Measurements from ENCODE around the gene NAP1L4.

Gene NAP1L4

DNA sequence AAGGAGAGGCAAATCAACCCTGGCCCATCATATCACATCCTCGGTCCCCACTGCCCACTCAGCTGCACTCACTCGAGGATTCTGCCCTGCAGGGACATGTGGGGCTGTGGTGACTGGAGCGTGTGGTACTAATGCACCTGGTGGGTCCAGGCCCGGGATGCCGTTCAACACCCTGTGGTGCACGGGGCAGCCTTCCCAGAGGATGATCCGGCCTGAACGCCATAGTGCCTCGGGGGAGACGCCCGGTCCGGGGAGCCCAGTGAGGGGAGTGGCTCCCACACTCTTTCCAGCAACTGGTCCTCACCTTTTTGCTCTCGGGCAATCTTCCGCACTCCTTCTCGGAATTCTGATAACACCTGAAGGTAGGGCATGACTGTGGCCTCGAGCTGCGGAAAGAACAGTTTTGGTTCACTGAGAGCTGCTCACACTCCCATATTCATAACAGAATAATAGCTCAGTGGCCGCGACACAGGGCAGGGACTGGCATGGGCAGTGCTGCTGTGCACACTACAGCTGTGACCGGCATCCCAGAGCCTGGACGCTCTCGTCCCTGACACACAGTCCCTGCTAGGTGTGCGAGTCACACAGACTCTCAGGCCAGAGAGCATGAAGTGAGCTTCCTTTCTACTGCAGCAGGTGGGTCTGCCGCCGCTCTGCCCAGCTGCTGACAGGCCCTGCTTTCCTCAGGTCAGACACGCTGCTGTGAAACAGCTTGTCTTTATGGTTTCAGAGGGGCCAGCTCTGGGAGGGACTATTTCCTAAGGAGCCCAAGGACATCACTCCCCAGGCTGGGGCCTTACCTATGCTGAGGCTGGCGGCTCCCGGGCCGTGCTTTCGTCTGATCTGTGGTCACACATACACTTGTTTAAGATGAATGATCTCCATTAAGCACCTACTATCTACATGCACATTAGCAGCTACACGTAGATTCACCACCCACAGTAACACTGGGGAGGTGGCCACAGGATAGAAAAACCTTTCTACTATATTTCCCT lies 20.1 kb upstream of the NAP1L4 start:
- Histone ChIP-seq H3K4me1 (ENCODE audit: control insufficient read depth in 5 of 5, insufficient read depth in 5 of 5, low read length in 5 of 5) (peaks cover 0 to 29% (median 18%) of the 10 kb centered on the region in 5 donors), H3K4me3 (ENCODE audit: low read depth in 1 of 5, low read length in 5 of 5) (no peak overlapping the region), H3K27ac (ENCODE audit: low read depth, low read length) (no peak overlapping the region), H3K9ac (ENCODE audit: low read length in 5 of 5) (no peak overlapping the region), H3K27me3 (ENCODE audit: control insufficient read depth in 5 of 5, insufficient read depth in 4 of 5, low read length in 5 of 5) (no peaks in the 10 kb centered on the region), H3K36me3 (ENCODE audit: control insufficient read depth in 5 of 5, insufficient read depth in 5 of 5, low read length in 5 of 5) (peaks cover 0 to 94% (median 85%) of the 10 kb centered on the region in 5 donors), H3K9me3 (ENCODE audit: control insufficient read depth in 5 of 5, low read length in 5 of 5) (no peaks in the 10 kb centered on the region)

DNA sequence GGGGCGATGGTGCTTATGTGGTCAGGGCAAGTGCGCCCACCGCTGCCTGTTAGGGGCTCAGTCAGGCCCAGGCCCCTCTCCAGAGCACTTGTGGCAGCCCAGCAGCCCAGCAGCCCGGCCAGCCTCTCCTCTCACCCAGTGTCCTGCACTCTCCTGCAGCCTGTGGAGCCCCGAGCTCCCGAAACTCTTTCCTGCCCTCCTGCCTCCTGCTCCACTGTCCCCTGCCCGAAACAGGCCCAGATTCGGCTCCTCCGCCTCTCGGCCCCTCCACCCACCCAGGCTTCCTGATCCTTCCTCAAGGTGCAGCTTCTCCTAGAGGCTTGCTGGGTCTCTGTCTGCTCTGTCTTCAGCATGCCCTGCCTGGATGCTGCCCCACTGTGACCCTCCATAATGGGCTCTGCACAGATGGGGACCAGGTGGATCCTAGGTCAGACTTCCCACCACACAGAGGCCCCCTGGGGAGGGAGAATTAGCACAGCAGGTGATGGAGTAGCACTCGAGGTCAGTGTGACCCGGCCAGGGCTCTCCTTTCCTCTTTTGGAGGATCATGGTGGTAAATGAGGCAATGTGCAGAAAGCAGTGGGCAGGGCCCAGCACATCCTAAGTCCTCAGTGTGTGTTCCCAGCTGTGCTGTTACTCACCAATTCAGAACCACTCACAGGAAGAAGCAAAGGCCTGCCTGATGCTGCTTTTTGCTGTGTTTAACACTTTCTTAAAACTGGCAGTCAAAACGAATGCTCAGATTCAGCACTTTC lies 18.6 kb upstream of the NAP1L4 start:
- no peaks in the 10 kb centered on the region for H3K27me3 ChIP-seq (ENCODE audit: control insufficient read depth in 5 of 5, insufficient read depth in 4 of 5, low read length in 5 of 5)
- no peak overlapping the region for H3K27ac ChIP-seq (ENCODE audit: low read depth, low read length)
- peaks cover 0 to 25% (median 15%) of the 10 kb centered on the region in 5 donors for H3K4me1 ChIP-seq (ENCODE audit: control insufficient read depth in 5 of 5, insufficient read depth in 5 of 5, low read length in 5 of 5)
- no peak overlapping the region for H3K4me3 ChIP-seq (ENCODE audit: low read depth in 1 of 5, low read length in 5 of 5)
- H3K9ac ChIP-seq (ENCODE audit: low read length in 5 of 5) = no peak overlapping the region
- H3K9me3 ChIP-seq (ENCODE audit: control insufficient read depth in 5 of 5, low read length in 5 of 5) = no peaks in the 10 kb centered on the region
- H3K36me3 ChIP-seq (ENCODE audit: control insufficient read depth in 5 of 5, insufficient read depth in 5 of 5, low read length in 5 of 5) = peaks cover 0 to 94% (median 86%) of the 10 kb centered on the region in 5 donors

DNA sequence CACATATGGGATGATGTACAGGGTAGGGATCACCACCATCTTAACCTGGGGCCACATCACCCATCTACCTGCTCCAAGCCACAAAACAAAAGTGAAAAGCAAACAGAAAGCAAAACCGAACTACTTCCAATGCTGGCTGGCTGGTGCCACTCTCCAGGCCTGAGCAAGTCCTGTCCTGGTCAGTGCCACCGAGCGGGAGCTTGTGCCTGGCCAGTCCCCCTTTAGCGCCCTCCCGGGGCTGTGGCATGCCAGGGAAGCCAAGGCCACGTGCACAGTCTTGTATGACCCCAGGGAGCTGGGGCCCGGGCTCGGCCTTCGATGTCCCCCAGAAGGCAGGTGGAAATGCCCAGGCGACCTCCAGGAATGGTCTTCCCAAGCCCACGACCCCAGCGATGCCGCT lies 17.9 kb upstream of the NAP1L4 start:
- no peak overlapping the region for H3K4me3 ChIP-seq (ENCODE audit: low read depth in 1 of 5, low read length in 5 of 5)
- no peak overlapping the region for H3K9ac ChIP-seq (ENCODE audit: low read length in 5 of 5)
- H3K9me3 ChIP-seq (ENCODE audit: control insufficient read depth in 5 of 5, low read length in 5 of 5) = no peaks in the 10 kb centered on the region
- H3K4me1 ChIP-seq (ENCODE audit: control insufficient read depth in 5 of 5, insufficient read depth in 5 of 5, low read length in 5 of 5) = peaks cover 0 to 18% (median 11%) of the 10 kb centered on the region in 5 donors
- H3K27ac ChIP-seq (ENCODE audit: low read depth, low read length) = no peak overlapping the region
- no peaks in the 10 kb centered on the region for H3K27me3 ChIP-seq (ENCODE audit: control insufficient read depth in 5 of 5, insufficient read depth in 4 of 5, low read length in 5 of 5)
- H3K36me3 ChIP-seq (ENCODE audit: control insufficient read depth in 5 of 5, insufficient read depth in 5 of 5, low read length in 5 of 5) = peaks cover 0 to 94% (median 85%) of the 10 kb centered on the region in 5 donors

DNA sequence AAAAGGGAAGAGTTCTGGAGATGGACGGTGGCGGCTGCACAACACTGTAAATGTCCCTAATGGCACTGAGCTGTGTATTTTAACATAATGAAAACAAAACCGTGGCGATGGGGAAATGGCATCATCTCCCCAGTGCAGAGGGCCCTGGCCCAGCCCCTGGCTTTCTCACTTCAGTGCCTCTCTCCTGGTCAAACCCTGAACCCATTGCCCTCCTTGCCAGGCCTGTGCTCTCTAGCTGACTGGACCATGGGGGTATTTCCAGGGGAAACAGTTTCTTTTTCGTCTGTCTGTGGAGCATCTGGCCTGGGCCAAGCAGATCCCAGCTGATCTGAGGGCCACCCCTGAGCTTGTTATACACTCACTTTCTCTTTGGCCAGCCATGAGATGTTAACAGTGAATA lies 17.4 kb upstream of the NAP1L4 start:
- no peaks in the 10 kb centered on the region for H3K9me3 ChIP-seq (ENCODE audit: control insufficient read depth in 5 of 5, low read length in 5 of 5)
- no peak overlapping the region for H3K27ac ChIP-seq (ENCODE audit: low read depth, low read length)
- H3K4me3 ChIP-seq (ENCODE audit: low read depth in 1 of 5, low read length in 5 of 5) = no peak overlapping the region
- no peaks in the 10 kb centered on the region for H3K27me3 ChIP-seq (ENCODE audit: control insufficient read depth in 5 of 5, insufficient read depth in 4 of 5, low read length in 5 of 5)
- H3K9ac ChIP-seq (ENCODE audit: low read length in 5 of 5) = no peak overlapping the region
- peaks cover 0 to 13% (median 8%) of the 10 kb centered on the region in 5 donors for H3K4me1 ChIP-seq (ENCODE audit: control insufficient read depth in 5 of 5, insufficient read depth in 5 of 5, low read length in 5 of 5)
- peaks cover 0 to 91% (median 82%) of the 10 kb centered on the region in 5 donors for H3K36me3 ChIP-seq (ENCODE audit: control insufficient read depth in 5 of 5, insufficient read depth in 5 of 5, low read length in 5 of 5)

DNA sequence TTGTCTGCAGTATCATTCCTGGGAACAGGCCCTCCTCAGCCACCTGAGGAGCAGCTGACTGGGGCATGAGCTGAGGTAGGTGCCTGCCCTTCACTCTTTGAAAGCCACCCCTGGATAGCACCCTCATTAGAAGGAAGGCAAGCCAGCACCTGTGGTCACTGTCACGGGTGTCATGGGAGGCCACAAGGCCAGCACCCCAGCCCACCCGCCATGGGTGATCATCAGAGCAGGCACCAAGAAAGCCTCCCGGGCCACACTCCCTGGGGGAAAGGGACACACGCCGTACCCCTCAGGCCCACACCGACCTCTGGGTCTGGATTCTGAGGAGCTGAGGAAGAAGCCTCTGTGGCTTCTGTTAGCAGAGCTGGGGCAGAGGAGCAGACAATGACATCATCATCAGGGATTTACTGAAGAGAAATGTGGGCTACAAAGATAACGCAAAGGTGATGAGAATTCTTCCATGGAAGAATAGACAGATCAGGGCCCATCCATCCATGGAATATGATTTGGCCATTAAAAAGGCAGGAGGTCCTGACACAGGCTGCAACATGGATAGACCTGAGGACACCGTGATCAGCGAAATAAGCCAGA lies 16.7 kb upstream of the NAP1L4 start:
- H3K9ac ChIP-seq (ENCODE audit: low read length in 5 of 5) = no peak overlapping the region
- no peak overlapping the region for H3K27ac ChIP-seq (ENCODE audit: low read depth, low read length)
- H3K27me3 ChIP-seq (ENCODE audit: control insufficient read depth in 5 of 5, insufficient read depth in 4 of 5, low read length in 5 of 5) = no peaks in the 10 kb centered on the region
- no peak overlapping the region for H3K4me3 ChIP-seq (ENCODE audit: low read depth in 1 of 5, low read length in 5 of 5)
- peaks cover 0 to 91% (median 82%) of the 10 kb centered on the region in 5 donors for H3K36me3 ChIP-seq (ENCODE audit: control insufficient read depth in 5 of 5, insufficient read depth in 5 of 5, low read length in 5 of 5)
- H3K4me1 ChIP-seq (ENCODE audit: control insufficient read depth in 5 of 5, insufficient read depth in 5 of 5, low read length in 5 of 5) = peaks cover 0 to 6% (median 2%) of the 10 kb centered on the region in 5 donors
- H3K9me3 ChIP-seq (ENCODE audit: control insufficient read depth in 5 of 5, low read length in 5 of 5) = no peaks in the 10 kb centered on the region

DNA sequence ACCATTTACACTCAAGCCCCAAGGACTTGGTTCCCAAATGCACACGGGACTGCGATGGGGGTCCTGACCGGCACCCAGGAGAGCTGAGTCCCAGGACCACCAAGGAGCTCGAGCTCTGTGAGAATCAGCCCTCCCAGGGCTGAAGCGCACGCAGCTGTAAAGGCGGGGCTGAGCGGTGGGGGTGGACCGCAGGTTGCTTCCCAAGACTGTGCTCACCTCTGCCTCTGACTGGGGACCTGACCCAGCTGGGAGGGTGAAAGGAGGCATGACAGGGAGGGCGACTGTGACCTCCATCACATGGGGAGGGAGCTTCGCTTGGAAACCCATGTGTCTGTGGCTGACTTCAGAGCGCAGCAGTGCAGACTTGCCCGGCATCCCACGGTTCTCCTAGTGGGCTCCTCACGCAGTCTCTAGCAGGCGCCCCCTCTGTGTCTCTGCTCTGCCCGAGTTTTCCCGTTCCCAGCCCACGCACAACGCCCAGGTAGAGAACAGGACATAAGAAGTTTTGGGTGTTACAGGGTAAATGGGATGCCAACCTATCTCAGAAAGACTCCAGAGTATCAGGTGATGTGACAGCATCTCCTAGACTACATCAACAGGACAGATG lies 15.4 kb upstream of the NAP1L4 start:
- Histone ChIP-seq H3K4me1 (ENCODE audit: control insufficient read depth in 5 of 5, insufficient read depth in 5 of 5, low read length in 5 of 5) (peaks cover 0 to 3% (median 0%) of the 10 kb centered on the region in 5 donors), H3K27me3 (ENCODE audit: control insufficient read depth in 5 of 5, insufficient read depth in 4 of 5, low read length in 5 of 5) (no peaks in the 10 kb centered on the region), H3K36me3 (ENCODE audit: control insufficient read depth in 5 of 5, insufficient read depth in 5 of 5, low read length in 5 of 5) (peaks cover 0 to 95% (median 91%) of the 10 kb centered on the region in 5 donors), H3K27ac (ENCODE audit: low read depth, low read length) (no peak overlapping the region), H3K4me3 (ENCODE audit: low read depth in 1 of 5, low read length in 5 of 5) (no peak overlapping the region), H3K9me3 (ENCODE audit: control insufficient read depth in 5 of 5, low read length in 5 of 5) (no peaks in the 10 kb centered on the region), H3K9ac (ENCODE audit: low read length in 5 of 5) (no peak overlapping the region)

DNA sequence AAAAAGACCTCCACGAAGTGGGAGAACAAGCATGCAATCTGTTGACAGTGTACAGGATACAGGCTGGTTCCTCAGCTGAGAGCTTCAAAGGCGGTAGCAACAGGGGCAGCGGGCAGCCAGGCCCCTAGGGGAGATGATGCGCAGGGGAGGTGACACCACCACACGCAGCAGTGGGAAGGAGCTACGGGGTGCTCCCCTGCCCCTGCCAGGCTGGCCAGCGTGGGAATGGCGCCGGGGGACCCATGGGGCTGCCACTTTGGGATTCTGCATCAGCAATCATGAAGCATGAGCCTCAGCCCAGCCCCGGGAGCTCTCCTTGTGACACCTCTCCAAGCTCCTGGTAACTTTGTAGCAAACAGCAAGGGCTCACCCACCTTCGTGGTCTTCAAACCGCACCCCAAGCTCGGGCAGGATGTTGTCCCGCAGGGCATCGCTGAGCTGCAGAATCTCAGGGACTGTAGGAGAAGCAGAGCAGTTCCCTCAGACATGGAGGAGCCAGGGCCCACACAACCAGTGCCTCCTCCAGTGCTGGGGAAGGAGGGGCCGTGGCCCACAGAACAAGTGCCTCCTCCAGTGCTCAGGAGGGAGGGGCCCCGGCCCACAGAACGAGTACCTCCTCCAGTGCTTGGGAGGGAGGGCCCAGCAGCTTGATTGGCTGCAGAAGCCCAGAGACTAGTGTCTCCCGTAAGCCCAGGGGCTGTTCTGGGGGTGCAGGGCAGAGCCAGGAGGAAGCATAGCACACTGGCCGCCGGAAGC lies 14.6 kb upstream of the NAP1L4 start:
- Histone ChIP-seq H3K27ac (ENCODE audit: low read depth, low read length) (no peak overlapping the region), H3K27me3 (ENCODE audit: control insufficient read depth in 5 of 5, insufficient read depth in 4 of 5, low read length in 5 of 5) (no peaks in the 10 kb centered on the region), H3K9ac (ENCODE audit: low read length in 5 of 5) (no peak overlapping the region), H3K36me3 (ENCODE audit: control insufficient read depth in 5 of 5, insufficient read depth in 5 of 5, low read length in 5 of 5) (peaks cover 0 to 95% (median 91%) of the 10 kb centered on the region in 5 donors), H3K9me3 (ENCODE audit: control insufficient read depth in 5 of 5, low read length in 5 of 5) (no peaks in the 10 kb centered on the region), H3K4me3 (ENCODE audit: low read depth in 1 of 5, low read length in 5 of 5) (no peak overlapping the region), H3K4me1 (ENCODE audit: control insufficient read depth in 5 of 5, insufficient read depth in 5 of 5, low read length in 5 of 5) (peaks cover 0 to 7% (median 0%) of the 10 kb centered on the region in 5 donors)

DNA sequence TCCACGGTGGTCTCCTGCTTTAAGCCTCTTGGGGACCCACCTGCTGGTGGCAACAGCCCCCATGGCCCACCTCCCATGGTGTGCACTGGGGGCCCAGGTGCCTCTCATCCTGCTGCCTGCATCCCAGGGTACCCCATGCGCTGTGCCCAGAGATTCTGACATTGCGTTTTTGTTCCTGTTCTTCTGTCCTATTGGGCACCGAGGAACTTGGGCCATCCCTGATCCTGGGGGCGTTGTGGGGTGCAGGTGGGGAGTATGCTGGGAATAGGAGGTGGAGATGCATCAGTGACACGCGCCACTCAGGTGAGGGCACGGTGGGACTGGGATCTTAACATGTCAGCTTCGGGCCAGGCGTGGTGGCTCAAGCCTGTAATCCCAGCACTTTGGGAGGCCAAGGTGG lies 12.4 kb upstream of the NAP1L4 start:
- H3K9ac ChIP-seq (ENCODE audit: low read length in 5 of 5) = no peak overlapping the region
- peaks cover 0 to 97% (median 90%) of the 10 kb centered on the region in 5 donors for H3K36me3 ChIP-seq (ENCODE audit: control insufficient read depth in 5 of 5, insufficient read depth in 5 of 5, low read length in 5 of 5)
- no peak overlapping the region for H3K4me3 ChIP-seq (ENCODE audit: low read depth in 1 of 5, low read length in 5 of 5)
- H3K27me3 ChIP-seq (ENCODE audit: control insufficient read depth in 5 of 5, insufficient read depth in 4 of 5, low read length in 5 of 5) = no peaks in the 10 kb centered on the region
- H3K27ac ChIP-seq (ENCODE audit: low read depth, low read length) = no peak overlapping the region
- no peaks in the 10 kb centered on the region for H3K9me3 ChIP-seq (ENCODE audit: control insufficient read depth in 5 of 5, low read length in 5 of 5)
- peaks cover 0 to 12% (median 7%) of the 10 kb centered on the region in 5 donors for H3K4me1 ChIP-seq (ENCODE audit: control insufficient read depth in 5 of 5, insufficient read depth in 5 of 5, low read length in 5 of 5)

All from subcutaneous abdominal adipose tissue (tissue), 5 donors.